Stimulated activated CD8-positive, alpha-beta memory T cell treated with anti-CD3 and anti-CD28 coated beads, Interleukin-7, amount 100 ng/mL, for 4 hours (primary cell): Measurements from ENCODE around the gene CTR9.
"Not testable (repeated sequence)": the region's sequence is repeated elsewhere in the genome, so short reads cannot be mapped to it uniquely, and the experiment has no call there.

Experiments
- DNase-seq, 2 donors: peaks; one replicate each; pipeline ENCODE4 v3.0.0-alpha.2; 2020; ENCODE audit warnings: low read depth in 2 of 2

CTR9 gene

GRCh38 chr11:10822491-10822890 is 71.4 kb downstream of the CTR9 start:
- not testable (repeated sequence) for DNase-seq

DNA sequence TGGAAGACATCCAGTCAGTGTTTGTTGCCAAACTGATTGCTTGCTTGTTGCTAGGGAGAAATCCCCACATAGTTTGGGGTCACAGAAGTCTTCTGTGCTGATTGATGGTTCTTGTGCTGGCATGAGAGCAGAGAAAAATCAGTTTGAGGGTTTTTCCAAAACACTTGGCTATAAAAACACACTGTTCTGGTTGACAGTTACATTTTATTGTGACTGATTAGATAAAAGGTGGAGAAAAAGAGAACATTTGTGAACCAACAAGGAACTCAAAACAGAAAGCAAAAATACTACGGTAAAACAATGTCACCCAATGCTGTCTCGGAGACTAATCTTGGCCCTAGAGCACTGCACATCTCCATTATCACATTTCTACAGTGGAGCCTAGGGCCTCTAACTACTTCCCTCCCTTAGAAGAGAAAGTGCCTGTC is 72.1 kb downstream of the CTR9 start:
- no peak for DNase-seq

DNA sequence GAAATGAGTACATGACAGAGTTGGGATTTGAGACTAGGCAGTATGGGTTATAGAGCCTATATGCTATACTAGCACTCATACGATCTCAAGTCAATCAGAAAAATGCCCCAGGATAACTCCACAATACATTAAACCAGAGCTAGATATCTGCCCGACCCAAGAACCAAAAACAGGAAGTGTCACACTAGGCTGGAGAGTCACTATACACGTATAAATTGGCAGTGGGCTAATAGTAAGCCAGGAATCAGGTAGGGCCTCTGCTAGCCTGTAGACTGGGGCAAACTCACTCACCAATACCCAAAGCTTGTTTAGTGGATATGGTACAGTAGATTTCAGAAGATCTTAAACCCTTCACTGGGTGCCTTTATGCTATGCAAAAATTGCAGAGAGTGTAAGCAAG is 73.8 kb downstream of the CTR9 start:
- DNase-seq, result no peak

DNA sequence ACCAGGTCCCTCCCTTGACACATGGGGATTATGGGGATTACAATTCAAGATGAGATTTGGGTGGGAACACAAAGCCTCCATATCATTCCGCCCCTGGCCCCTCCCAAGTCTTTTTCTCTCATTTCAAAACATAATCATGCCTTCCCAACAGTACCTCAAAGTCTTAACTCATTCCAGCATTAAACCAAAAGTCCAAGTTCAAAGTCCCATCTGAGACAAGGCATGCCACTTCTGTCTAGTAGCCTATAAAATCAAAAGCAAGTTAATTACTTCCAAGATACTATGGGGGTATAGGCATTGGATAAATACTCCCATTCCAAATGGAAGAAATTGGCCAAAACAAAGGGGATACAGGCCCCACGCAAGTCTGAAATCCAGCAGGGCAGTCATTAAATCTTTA is 77.4 kb downstream of the CTR9 start:
- no peak for DNase-seq

DNA sequence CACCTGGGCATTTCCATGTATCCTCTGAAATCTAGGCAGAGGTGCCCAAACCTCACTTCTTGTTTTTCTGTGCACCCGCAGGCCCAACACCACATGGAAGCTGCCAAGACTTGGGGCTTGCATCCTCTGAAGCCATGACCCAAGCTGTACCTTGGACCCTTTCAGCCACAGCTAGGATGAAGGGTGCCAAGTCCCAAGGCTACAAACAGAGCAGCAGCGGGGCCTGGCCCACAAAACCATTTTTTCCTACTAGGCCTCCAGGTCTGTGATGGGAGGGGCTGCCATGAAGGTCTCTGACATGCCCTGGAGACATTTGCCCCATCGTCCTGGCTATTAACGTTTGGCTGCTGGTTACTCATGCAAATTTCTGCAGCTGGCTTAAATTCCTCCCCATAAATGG is 78.1 kb downstream of the CTR9 start:
- DNase-seq, result no peak
